ENCODE results near the gene ANKFY1. TPM values are rescaled to one million over a fixed set of nuclear protein-coding genes. Genes with fewer than 3 reads are reported as not detected.

ANKFY1 gene
- total and polyA plus RNA-seq, 2 experiments from 2014 or later, result 18.6 to 32.8 TPM

- H3K36me3 ChIP-seq (replicated peaks; ENCODE audit: insufficient read depth, low read depth), result no peaks in the 10 kb centered on the region
- H3K4me1 ChIP-seq (ENCODE audit: insufficient read depth), result peaks cover 6% of the 10 kb centered on the region
- DNase-seq (ENCODE audit: low spot score), result no peak
- H3K4me2 ChIP-seq, result no peak overlapping the region
- 82% methylated on average over 12 of the region's 12 CpGs for WGBS (ENCODE audit: low lambda C conversion rate, missing lambda C conversion rate)
- no peaks in the 10 kb centered on the region for H3K9me2 ChIP-seq (replicated peaks; ENCODE audit: insufficient read depth)
- peak overlapping the region; percentile 90 for H3K27ac ChIP-seq
- H4K20me1 ChIP-seq (ENCODE audit: insufficient read depth, poor library complexity, severe bottlenecking), result no peaks in the 10 kb centered on the region
- H3K4me3 ChIP-seq, result no peak overlapping the region
- TF ChIP-seq EZH2phosphoT487 (IDR thresholded peaks at IDR 0.05; ENCODE audit: low read depth, severe bottlenecking, unreplicated experiment) (no peak), EZH2 (IDR thresholded peaks at IDR 0.05; ENCODE audit: borderline replicate concordance) (no peak), CTCF (IDR thresholded peaks at IDR 0.05; ENCODE audit: poor library complexity) (no peak)
- H3K79me2 ChIP-seq, result no peaks in the 10 kb centered on the region
- no peaks in the 10 kb centered on the region for H3K9me3 ChIP-seq (ENCODE audit: low read depth)
- H3K27me3 ChIP-seq, result no peaks in the 10 kb centered on the region
- H2AFZ ChIP-seq, result no peak overlapping the region
Observed at GRCh38 chr17:4176808-4177472, 86.8 kb downstream of the ANKFY1 start.

GRCh38 chr17:4175921-4176807 is 87.6 kb downstream of the ANKFY1 start:
- H3K27ac ChIP-seq, result peak overlapping the region; percentile 90

GRCh38 chr17:4174556-4174955 is 89.2 kb downstream of the ANKFY1 start:
- Histone ChIP-seq H3K36me3 (replicated peaks; ENCODE audit: insufficient read depth, low read depth) (no peaks in the 10 kb centered on the region), H3K79me2 (no peaks in the 10 kb centered on the region), H3K4me3 (no peak overlapping the region), H3K4me2 (no peak overlapping the region), H3K4me1 (ENCODE audit: insufficient read depth) (peaks cover 6% of the 10 kb centered on the region), H4K20me1 (ENCODE audit: insufficient read depth, poor library complexity, severe bottlenecking) (no peaks in the 10 kb centered on the region), H3K27ac (no peak overlapping the region), H3K9me2 (replicated peaks; ENCODE audit: insufficient read depth) (no peaks in the 10 kb centered on the region), H3K27me3 (no peaks in the 10 kb centered on the region), H2AFZ (no peak overlapping the region), H3K9me3 (ENCODE audit: low read depth) (no peaks in the 10 kb centered on the region)
- TF ChIP-seq EZH2 (IDR thresholded peaks at IDR 0.05; ENCODE audit: borderline replicate concordance) (no peak), EZH2phosphoT487 (IDR thresholded peaks at IDR 0.05; ENCODE audit: low read depth, severe bottlenecking, unreplicated experiment) (no peak), CTCF (IDR thresholded peaks at IDR 0.05; ENCODE audit: poor library complexity) (no peak)
- no peak for DNase-seq (ENCODE audit: low spot score)
- WGBS (ENCODE audit: low lambda C conversion rate, missing lambda C conversion rate), result 87% methylated on average over 3 of the region's 3 CpGs

More at GRCh38 chr17:4175921-4176807, 87.6 kb downstream of the ANKFY1 start:
- peak overlapping the region; percentile 44 for H3K4me2 ChIP-seq
- no peaks in the 10 kb centered on the region for H3K27me3 ChIP-seq
- H4K20me1 ChIP-seq (ENCODE audit: insufficient read depth, poor library complexity, severe bottlenecking), result no peaks in the 10 kb centered on the region
- TF ChIP-seq CTCF (IDR thresholded peaks at IDR 0.05; ENCODE audit: poor library complexity) (no peak), EZH2 (IDR thresholded peaks at IDR 0.05; ENCODE audit: borderline replicate concordance) (no peak), EZH2phosphoT487 (IDR thresholded peaks at IDR 0.05; ENCODE audit: low read depth, severe bottlenecking, unreplicated experiment) (no peak)
- H3K4me1 ChIP-seq (ENCODE audit: insufficient read depth), result peaks cover 6% of the 10 kb centered on the region
- no peaks in the 10 kb centered on the region for H3K36me3 ChIP-seq (replicated peaks; ENCODE audit: insufficient read depth, low read depth)
- no peak overlapping the region for H2AFZ ChIP-seq
- H3K9me2 ChIP-seq (replicated peaks; ENCODE audit: insufficient read depth), result no peaks in the 10 kb centered on the region
- no peaks in the 10 kb centered on the region for H3K9me3 ChIP-seq (ENCODE audit: low read depth)
- no peak for DNase-seq (ENCODE audit: low spot score)
- WGBS (ENCODE audit: low lambda C conversion rate, missing lambda C conversion rate), result 82% methylated on average over 24 of the region's 25 CpGs
- H3K4me3 ChIP-seq, result no peak overlapping the region
- H3K79me2 ChIP-seq, result no peaks in the 10 kb centered on the region

Measured in hepatocyte (in vitro differentiated cells).